HepG2 (cell line): ENCODE data around the gene GPER1.

ENCODE experiments used
- MED1 ChIP-seq: sonication (generic); formaldehyde crosslinking; IDR thresholded peaks from 2 replicates; pipeline ENCODE4 v1.4.0; 2020; ENCODE audit warnings: missing genetic modification reagents
- NONO ChIP-seq, 2 experiments: fragments of 450-650 bp in 1 of 2; sonication (generic) in 1 of 2; formaldehyde crosslinking in 1 of 2; IDR thresholded peaks in 1 of 2; conservative IDR thresholded peaks in 1 of 2; 2 replicates each; pipeline versions ENCODE4 v1.6.1 to v1.8.0; 2017 to 2022; ENCODE audit warnings: mild to moderate bottlenecking in 1 of 2, missing genetic modification reagents in 1 of 2, moderate library complexity in 1 of 2

- TF ChIP-seq MED1 (no peak), NONO (IDR thresholded peaks at IDR 0.05) (no peak), NONO (CRISPR knock-in tag; conservative IDR thresholded peaks at IDR 0.05) (no peak)
Measured at GRCh38 chr7:1056785-1057410, 31.0 kb upstream of the GPER1 start.
